Myometrial cell (primary cell): ENCODE data around the gene SIGLEC5. TPM values are rescaled to one million over a fixed set of nuclear protein-coding genes. Genes with fewer than 3 reads are reported as not detected.

Source experiments
- total RNA-seq: library from RNA; depleted of rRNA; stranded (reverse); fragments of >200 nt; gene quantifications from 2 replicates; pipeline ENCODE4 v1.2.3, GENCODE V29; 2015

The SIGLEC5 gene, protein sequence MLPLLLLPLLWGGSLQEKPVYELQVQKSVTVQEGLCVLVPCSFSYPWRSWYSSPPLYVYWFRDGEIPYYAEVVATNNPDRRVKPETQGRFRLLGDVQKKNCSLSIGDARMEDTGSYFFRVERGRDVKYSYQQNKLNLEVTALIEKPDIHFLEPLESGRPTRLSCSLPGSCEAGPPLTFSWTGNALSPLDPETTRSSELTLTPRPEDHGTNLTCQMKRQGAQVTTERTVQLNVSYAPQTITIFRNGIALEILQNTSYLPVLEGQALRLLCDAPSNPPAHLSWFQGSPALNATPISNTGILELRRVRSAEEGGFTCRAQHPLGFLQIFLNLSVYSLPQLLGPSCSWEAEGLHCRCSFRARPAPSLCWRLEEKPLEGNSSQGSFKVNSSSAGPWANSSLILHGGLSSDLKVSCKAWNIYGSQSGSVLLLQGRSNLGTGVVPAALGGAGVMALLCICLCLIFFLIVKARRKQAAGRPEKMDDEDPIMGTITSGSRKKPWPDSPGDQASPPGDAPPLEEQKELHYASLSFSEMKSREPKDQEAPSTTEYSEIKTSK
- not detected in 2 replicates for total RNA-seq

DNA sequence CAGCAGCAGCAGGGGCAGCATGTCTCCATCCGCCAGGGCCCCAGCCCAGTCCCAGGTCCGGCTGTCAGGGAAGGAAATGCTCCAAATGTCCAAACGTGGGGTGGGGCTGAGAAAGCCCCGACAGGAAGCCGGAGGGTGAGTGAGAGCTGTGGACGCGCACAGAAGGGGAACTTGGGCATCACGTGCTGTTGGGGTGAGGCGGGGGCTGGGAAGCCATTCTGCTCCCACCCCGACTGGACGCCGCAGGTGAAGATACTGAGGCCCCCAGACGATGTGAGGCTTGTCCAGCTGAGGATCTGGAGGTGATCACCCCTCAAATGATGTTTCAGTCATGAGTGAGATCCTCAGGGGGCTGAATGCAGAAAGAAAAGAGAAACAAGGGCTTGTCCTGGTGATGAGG, at the start of gene SIGLEC5:
Gene SIGLEC5 (minus strand): TSS at position 87 of the 400 bp plus-strand sequence. CDS start 66 bp downstream, at position 21.

DNA sequence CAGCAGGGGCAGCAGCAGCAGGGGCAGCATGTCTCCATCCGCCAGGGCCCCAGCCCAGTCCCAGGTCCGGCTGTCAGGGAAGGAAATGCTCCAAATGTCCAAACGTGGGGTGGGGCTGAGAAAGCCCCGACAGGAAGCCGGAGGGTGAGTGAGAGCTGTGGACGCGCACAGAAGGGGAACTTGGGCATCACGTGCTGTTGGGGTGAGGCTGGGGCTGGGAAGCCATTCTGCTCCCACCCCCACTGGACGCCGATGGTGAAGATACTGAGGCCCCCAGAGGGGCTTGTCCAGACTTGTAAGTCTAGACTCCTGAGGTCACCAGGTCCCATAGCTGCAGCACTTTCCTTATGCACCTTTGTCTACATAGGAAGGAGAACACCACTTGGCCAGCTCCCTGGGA, 16.5 kb upstream of the SIGLEC5 start, which contains the start of gene SIGLEC14:
Gene SIGLEC14 (minus strand): TSS at position 96 of the 400 bp plus-strand sequence. CDS start 66 bp downstream, at position 30.

DNA sequence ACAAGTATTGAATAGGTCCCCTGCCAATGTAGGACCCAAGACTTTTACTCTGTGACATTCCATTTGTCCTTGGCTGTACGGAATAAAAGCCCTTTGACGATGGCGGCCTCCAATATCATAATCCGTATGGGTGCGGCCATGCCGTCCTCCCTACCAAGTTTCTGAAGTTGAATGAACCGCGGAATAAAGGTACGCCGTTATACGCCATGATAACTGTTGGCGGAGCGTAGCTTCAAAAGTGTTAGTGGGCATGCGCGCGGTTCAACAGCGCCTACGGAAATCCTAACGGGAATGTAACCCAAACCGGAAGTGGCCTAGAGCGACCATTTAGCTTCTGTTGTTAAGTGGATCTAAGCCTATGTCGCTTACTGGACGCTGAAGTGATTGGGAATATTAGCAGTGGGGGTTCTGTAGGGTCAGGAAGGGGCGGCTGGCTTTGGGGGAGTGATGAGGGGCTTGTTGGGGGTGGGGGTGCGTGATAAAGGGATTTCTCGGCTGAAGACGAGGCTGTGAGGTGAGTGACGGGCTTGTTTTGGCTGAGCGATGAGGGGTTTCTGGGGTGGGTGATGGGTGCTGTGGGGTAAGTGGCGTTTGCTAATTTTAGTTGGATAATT, 59.1 kb downstream of the SIGLEC5 start, which contains the start of gene ZNF175:
Gene ZNF175 (plus strand): TSS at position 322 of the 614 bp plus-strand sequence. CDS start 2,047 bp downstream, outside the sequence.

Other genes with a start within 250 kb of the SIGLEC5 start
- gene LIM2, start 242.4 kb downstream of the SIGLEC5 start, total RNA-seq, result not detected in 2 replicates
- gene C19orf84, start 239.8 kb downstream of the SIGLEC5 start, total RNA-seq, result not detected in 2 replicates
- gene SIGLEC10, start 212.8 kb downstream of the SIGLEC5 start, total RNA-seq, result not detected in 2 replicates
- not detected in 2 replicates for gene SIGLEC8, start 171.9 kb downstream of the SIGLEC5 start, total RNA-seq
- not detected in 2 replicates for gene CEACAM18, start 151.9 kb downstream of the SIGLEC5 start, total RNA-seq
- not detected in 2 replicates for gene SIGLEC12, start 128.6 kb downstream of the SIGLEC5 start, total RNA-seq
- not detected in 2 replicates for gene SIGLEC6, start 98.7 kb downstream of the SIGLEC5 start, total RNA-seq
- gene ZNF175, start 59.1 kb downstream of the SIGLEC5 start, total RNA-seq, result 1.2 and 5.0 TPM in 2 replicates
- not detected in 2 replicates for gene SIGLEC14, start 16.4 kb upstream of the SIGLEC5 start, total RNA-seq
- 4.0 and 21.4 TPM in 2 replicates for gene SPACA6, start 62.9 kb upstream of the SIGLEC5 start, total RNA-seq
- gene HAS1, start 93.6 kb upstream of the SIGLEC5 start, total RNA-seq, result not detected in 2 replicates
- not detected in 2 replicates for gene FPR1, start 121.5 kb upstream of the SIGLEC5 start, total RNA-seq
- not detected in 2 replicates for gene FPR2, start 130.8 kb upstream of the SIGLEC5 start, total RNA-seq
- gene FPR3, start 164.8 kb upstream of the SIGLEC5 start, total RNA-seq, result not detected in 2 replicates